IMR-90 (cell line): Measurements from ENCODE around the gene PRPF40A. TPM values are rescaled to one million over a fixed set of nuclear protein-coding genes. Genes with fewer than 3 reads are reported as not detected.

Experiments used
- ATAC-seq: fragments of 200-7000 bp; cut with Tn5 transposase; 2 replicates; pipeline ENCODE4 v1.9.1; 2020; ENCODE audit warnings: low read depth, mild to moderate bottlenecking, moderate library complexity
- BruUV-seq: library from RNA; stranded (reverse); fragments of 400-500 nt; replicated peaks from 2 replicates; lab custom pipeline; 2021; lab: Mats Ljungman, UMichigan
- CTCF ChIA-PET: fragments of 300-600 bp; formaldehyde crosslinking; extraction: SDS; loops from one replicate; lab custom pipeline; 2021; ENCODE audit warnings: antibody characterized with exemption; lab: Yijun Ruan, JAX
- POLR2A ChIA-PET: fragments of 300-600 bp; sonication (Branson Sonifier 250); formaldehyde crosslinking; loops from one replicate; lab custom pipeline; 2022; ENCODE audit warnings: antibody characterized with exemption; ENCODE audit not compliant: unreplicated experiment; lab: Charles Lee
- DNase-seq: peaks from one replicate; pipeline ENCODE4 v3.0.0; 2013
- H2AFZ ChIP-seq: replicated peaks from 2 replicates; pipeline ENCODE3; 2013; ENCODE audit warnings: low read length, mild to moderate bottlenecking; ENCODE audit not compliant: poor library complexity
- H2AK5ac ChIP-seq: 2 replicates; pipeline ENCODE4 v1.6.1; 2013; ENCODE audit warnings: low read depth, low read length, inconsistent platforms
- H2AK9ac ChIP-seq: replicated peaks from 2 replicates; pipeline ENCODE3; 2013; ENCODE audit warnings: mild to moderate bottlenecking, low read depth, low read length, moderate library complexity; ENCODE audit not compliant: poor library complexity
- H2BK120ac ChIP-seq: 2 replicates; pipeline ENCODE4 v1.6.1; 2013; ENCODE audit warnings: low read depth, low read length, inconsistent platforms
- H2BK15ac ChIP-seq: 3 replicates; pipeline ENCODE4 v1.6.1; 2013; ENCODE audit warnings: low read depth, low read length, inconsistent platforms
- H2BK20ac ChIP-seq: 2 replicates; pipeline ENCODE4 v1.6.1; 2013; ENCODE audit warnings: low read depth, mild to moderate bottlenecking, inconsistent platforms, low read length, moderate library complexity
- H2BK5ac ChIP-seq: 2 replicates; pipeline ENCODE4 v1.6.1; 2013; ENCODE audit warnings: mild to moderate bottlenecking, low read depth, low read length, inconsistent platforms; ENCODE audit not compliant: poor library complexity, severe bottlenecking
- H3K14ac ChIP-seq: replicated peaks from 2 replicates; pipeline ENCODE4 v1.6.1; 2013; ENCODE audit warnings: low read depth, low read length, inconsistent platforms
- H3K18ac ChIP-seq: 2 replicates; pipeline ENCODE4 v1.6.1; 2013; ENCODE audit warnings: low read depth, low read length, control low read depth
- H3K23ac ChIP-seq: 2 replicates; pipeline ENCODE4 v1.6.1; 2013; ENCODE audit warnings: low read depth, low read length, inconsistent platforms
- H3K27ac ChIP-seq: 2 replicates; pipeline ENCODE4 v1.5.1; 2013; ENCODE audit warnings: mild to moderate bottlenecking, control low read depth, low read length; ENCODE audit not compliant: insufficient read depth
- H3K27me3 ChIP-seq: 2 replicates; pipeline ENCODE4 v1.6.1; 2013; ENCODE audit warnings: low read length; ENCODE audit not compliant: control insufficient read depth, insufficient read depth
- H3K36me3 ChIP-seq: 2 replicates; pipeline ENCODE4 v1.6.1; 2013; ENCODE audit warnings: low read length, mixed read lengths; ENCODE audit not compliant: control insufficient read depth, insufficient read depth
- H3K4ac ChIP-seq: 2 replicates; pipeline ENCODE4 v1.6.1; 2013; ENCODE audit warnings: low read depth, low read length, inconsistent platforms
- H3K4me1 ChIP-seq: 2 replicates; pipeline ENCODE4 v1.6.1; 2013; ENCODE audit warnings: low read length, mixed read lengths; ENCODE audit not compliant: control insufficient read depth, insufficient read depth
- H3K4me2 ChIP-seq: 2 replicates; pipeline ENCODE4 v1.6.1; 2013; ENCODE audit warnings: low read depth, mild to moderate bottlenecking, control low read depth, low read length, moderate library complexity
- H3K4me3 ChIP-seq: 2 replicates; pipeline ENCODE4 v1.5.1; 2013; ENCODE audit warnings: low read depth, mild to moderate bottlenecking, control low read depth, low read length, moderate library complexity; ENCODE audit not compliant: insufficient read depth
- H3K56ac ChIP-seq: 2 replicates; pipeline ENCODE4 v1.6.1; 2013; ENCODE audit warnings: low read length, inconsistent platforms; ENCODE audit not compliant: insufficient read depth; ENCODE audit errors: extremely low read depth
- H3K79me1 ChIP-seq, 2 experiments: 2 replicates each; pipeline ENCODE4 v1.6.1; 2013; ENCODE audit warnings: low read length in 2 of 2, inconsistent platforms in 1 of 2, low read depth in 1 of 2
- H3K9ac ChIP-seq: 2 replicates; pipeline ENCODE4 v1.6.1; 2013; ENCODE audit warnings: low read depth, low read length, control low read depth
- H3K9me1 ChIP-seq: 2 replicates; pipeline ENCODE4 v1.6.1; 2013; ENCODE audit warnings: low read length, inconsistent platforms; ENCODE audit not compliant: insufficient read depth
- H3K9me3 ChIP-seq: 2 replicates; pipeline ENCODE4 v1.6.1; 2013; ENCODE audit warnings: low read length; ENCODE audit not compliant: control insufficient read depth, insufficient read depth
- H4K20me1 ChIP-seq: 2 replicates; pipeline ENCODE4 v1.6.1; 2013; ENCODE audit warnings: low read length, inconsistent platforms; ENCODE audit not compliant: insufficient read depth
- H4K5ac ChIP-seq: 2 replicates; pipeline ENCODE4 v1.6.1; 2013; ENCODE audit warnings: mild to moderate bottlenecking, low read depth, low read length, control low read depth
- H4K8ac ChIP-seq, 2 experiments: 2 replicates each; pipeline ENCODE4 v1.6.1; 2013; ENCODE audit warnings: low read depth in 2 of 2, low read length in 2 of 2, control low read depth in 1 of 2, inconsistent platforms in 1 of 2
- H4K91ac ChIP-seq: 2 replicates; pipeline ENCODE4 v1.6.1; 2013; ENCODE audit warnings: low read depth, low read length, inconsistent platforms; ENCODE audit not compliant: insufficient read depth
- CEBPB ChIP-seq: IDR thresholded peaks from 2 replicates; pipeline ENCODE4 v1.6.1; 2012; ENCODE audit warnings: low read depth, low read length, improper control_type of control experiment
- CTCF ChIP-seq: conservative IDR thresholded peaks from 2 replicates; pipeline ENCODE4 v1.5.1; 2012; ENCODE audit warnings: mild to moderate bottlenecking, low read depth, low read length, improper control_type of control experiment
- FOS ChIP-seq: fragments of 150-350 bp; IDR thresholded peaks from 2 replicates; pipeline ENCODE4 v1.6.1; 2016; ENCODE audit warnings: low read depth, low read length
- NFE2L2 ChIP-seq: fragments of 150-350 bp; IDR thresholded peaks from 2 replicates; pipeline ENCODE4 v1.6.1; 2016; ENCODE audit warnings: low read depth, mild to moderate bottlenecking, low read length
- USF2 ChIP-seq: fragments of 150-350 bp; IDR thresholded peaks from 2 replicates; pipeline ENCODE4 v1.6.1; 2017; ENCODE audit warnings: mild to moderate bottlenecking, antibody characterized with exemption, low read length, low read depth
- WGBS, 2 experiments: methylation state at CpG; one replicate each; pipeline versions ENCODE4 v1.1.5 to v1.1.7; 2013; ENCODE audit warnings: missing lambda C conversion rate in 2 of 2; ENCODE audit not compliant: insufficient read length in 1 of 2; ENCODE audit errors: extremely low coverage in 2 of 2; 5-methylcytosine and 5-hydroxymethylcytosine counted together
- dilution Hi-C: fragments of 300-500 bp; cut with HindIII; formaldehyde crosslinking; loops from one replicate; pipeline ENCODE4 v1.14.3; 2018; ENCODE audit warnings: low sequenced_read_pairs; ENCODE audit not compliant: unreplicated experiment
- in situ Hi-C: fragments of 300-500 bp; cut with MboI; formaldehyde crosslinking; loops from 3 replicates; pipeline ENCODE4 v1.14.3; 2019; ENCODE audit warnings: low sequenced_read_pairs, inconsistent platforms, mixed read lengths
- intact Hi-C: fragments of 100-400 bp; cut with micrococcal nuclease; formaldehyde crosslinking; loops from 2 replicates; pipeline ENCODE4 v1.10.0; 2022
- polyA plus RNA-seq, 3 experiments: library from polyadenylated mRNA; depleted of rRNA; stranded (reverse); fragments of >200 nt; gene quantifications; 2 replicates each; pipeline ENCODE4 v1.2.3, GENCODE V29; 2012; ENCODE audit warnings: low replicate concordance in 1 of 3
- total RNA-seq: library from RNA; depleted of rRNA; stranded (reverse); fragments of >200 nt; gene quantifications from 2 replicates; pipeline ENCODE4 v1.2.3, GENCODE V29; 2012

The PRPF40A gene
- total and polyA plus RNA-seq, 2 of the 4 experiments (the other 2 are of a cell fraction) = 49.1 to 150 TPM

GRCh38 chr2:152650768-152651371, 66.4 kb downstream of the PRPF40A start:
- WGBS, 2 experiments = 100% methylated on average over 3 of the region's 6 CpGs; no CpG with 5 or more reads in 1 of the 2 experiments
- H3K4ac ChIP-seq = no peak overlapping the region
- POLR2A ChIA-PET = no interaction called here

More at GRCh38 chr2:152650768-152651371, 66.4 kb downstream of the PRPF40A start:
- Histone ChIP-seq H4K5ac (no peak overlapping the region), H3K9me1 (peaks cover 5% of the 10 kb centered on the region; the same call in 1 of the 2 replicates), H2AFZ (no peak overlapping the region), H3K56ac (no peak overlapping the region), H3K4me1 (peaks cover 3% of the 10 kb centered on the region; the same call in 1 of the 2 replicates), H3K9ac (no peak overlapping the region), H2AK9ac (no peak overlapping the region), H3K4me3 (no peak overlapping the region), H4K8ac (no peak overlapping the region), H4K20me1 (no peaks in the 10 kb centered on the region), H3K27ac (no peak overlapping the region), H4K91ac (no peak overlapping the region), H3K36me3 (no peaks in the 10 kb centered on the region), H3K4me2 (no peak overlapping the region), H3K23ac (no peak overlapping the region), H2BK120ac (no peak overlapping the region), H3K14ac (no peak overlapping the region), H2BK15ac (no peak overlapping the region), H3K27me3 (no peaks in the 10 kb centered on the region), H2BK20ac (no peak overlapping the region), H2BK5ac (no peak overlapping the region), H3K79me1 (peaks cover 0 to 4% of the 10 kb centered on the region in 2 experiments; a peak in 2 of 4 replicates), H2AK5ac (no peak overlapping the region), H3K9me3 (no peaks in the 10 kb centered on the region), H3K18ac (no peak overlapping the region)
- DNase-seq (no peak), ATAC-seq (no peak)
- BruUV-seq = no TSS peak
- CTCF ChIA-PET = no interaction called here
- TF ChIP-seq CEBPB = no peak
- TF ChIP-seq FOS = no peak
- no peak for TF ChIP-seq NFE2L2
- no peak for TF ChIP-seq CTCF
- no peak for TF ChIP-seq USF2
- dilution Hi-C loops (no loop called here), intact Hi-C loops (loop anchor here (5.0 kb wide), 1 partner anchor 36 kb away; no protein-coding TSS in a partner anchor), in situ Hi-C loops (loop anchor here (25.0 kb wide), 1 partner anchor 1189 kb away; no protein-coding TSS in a partner anchor)
